ENCODE data around the gene TULP3.

DNA sequence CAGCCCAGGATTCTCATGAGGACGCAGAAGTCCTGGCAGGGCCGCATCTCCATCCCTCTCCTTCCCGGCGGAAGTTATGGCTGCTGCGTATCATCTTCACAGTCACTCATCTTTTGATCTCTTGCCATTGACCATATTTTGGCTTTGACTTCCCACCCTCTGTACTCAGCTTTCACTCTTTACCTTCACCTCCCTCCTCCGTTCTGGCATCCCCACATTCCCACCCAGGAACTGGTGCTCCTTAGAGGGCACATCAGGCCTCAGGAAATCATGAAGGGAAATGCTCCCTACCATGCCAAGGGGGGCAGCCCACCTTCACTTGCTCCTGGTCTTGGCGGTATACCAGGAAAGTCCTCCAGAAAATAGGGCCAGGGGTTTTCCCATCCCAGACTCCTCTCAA, 35.1 kb upstream of the TULP3 start:
- TF ChIP-seq CTCF (IDR thresholded peaks at IDR 0.05 in 2 of 3, conservative IDR thresholded peaks at IDR 0.05 in 1 of 3; ENCODE audit: control insufficient read depth in 2 of 3, extremely low read depth in 1 of 3, insufficient read depth in 1 of 3, low read depth in 3 of 3, low read length in 3 of 3) (no peak), EZH2 (IDR thresholded peaks at IDR 0.05; ENCODE audit: borderline replicate concordance, control insufficient read depth, low read depth, low read length) (no peak), GABPA (IDR thresholded peaks at IDR 0.05; ENCODE audit: low read depth) (no peak), RBBP5 (conservative IDR thresholded peaks at IDR 0.05) (no peak), CHD4 (IDR thresholded peaks at IDR 0.05) (no peak)
